Neural crest cell (in vitro differentiated cells): Measurements from ENCODE around the gene ATP2B1. TPM values are rescaled to one million over a fixed set of nuclear protein-coding genes. Genes with fewer than 3 reads are reported as not detected.
"Not testable (repeated sequence)": the region's sequence is repeated elsewhere in the genome, so short reads cannot be mapped to it uniquely, and the experiment has no call there.

Experiments used
- DNase-seq: peaks from one replicate; pipeline ENCODE4 v3.0.0; 2021; ENCODE audit warnings: low read depth, mixed read lengths, low spot score
- H3K27ac Mint-ChIP-seq: one replicate; pipeline ENCODE4 v1.8.0; 2021; ENCODE audit warnings: mild to moderate bottlenecking, mixed read lengths; ENCODE audit not compliant: unreplicated experiment
- H3K27me3 Mint-ChIP-seq: 2 replicates; pipeline ENCODE4 v1.8.0; 2021; ENCODE audit warnings: low read depth, mild to moderate bottlenecking, mixed read lengths
- H3K36me3 Mint-ChIP-seq: 2 replicates; pipeline ENCODE4 v1.8.0; 2021; ENCODE audit warnings: low read depth, mild to moderate bottlenecking, mixed read lengths
- H3K4me1 Mint-ChIP-seq: 2 replicates; pipeline ENCODE4 v1.8.0; 2021; ENCODE audit warnings: mixed read lengths
- H3K4me3 Mint-ChIP-seq: one replicate; pipeline ENCODE4 v1.8.0; 2021; ENCODE audit warnings: mild to moderate bottlenecking, mixed read lengths
- H3K9me3 Mint-ChIP-seq: 2 replicates; pipeline ENCODE4 v1.8.0; 2021; ENCODE audit warnings: mixed read lengths
- total RNA-seq: library from RNA; stranded (reverse); gene quantifications from 2 replicates; pipeline ENCODE4 v1.2.1, GENCODE V29; 2021
- TF ChIP-seq, protein P1 (sequence below): fragments of 200-600 bp; sonication (generic); conservative IDR thresholded peaks from 2 replicates; pipeline ENCODE4 v1.5.0; 2021; ENCODE audit warnings: antibody characterized with exemption, mild to moderate bottlenecking

The ATP2B1 gene
- total RNA-seq, 1 donor from 2014 or later: 50.8 TPM

DNA sequence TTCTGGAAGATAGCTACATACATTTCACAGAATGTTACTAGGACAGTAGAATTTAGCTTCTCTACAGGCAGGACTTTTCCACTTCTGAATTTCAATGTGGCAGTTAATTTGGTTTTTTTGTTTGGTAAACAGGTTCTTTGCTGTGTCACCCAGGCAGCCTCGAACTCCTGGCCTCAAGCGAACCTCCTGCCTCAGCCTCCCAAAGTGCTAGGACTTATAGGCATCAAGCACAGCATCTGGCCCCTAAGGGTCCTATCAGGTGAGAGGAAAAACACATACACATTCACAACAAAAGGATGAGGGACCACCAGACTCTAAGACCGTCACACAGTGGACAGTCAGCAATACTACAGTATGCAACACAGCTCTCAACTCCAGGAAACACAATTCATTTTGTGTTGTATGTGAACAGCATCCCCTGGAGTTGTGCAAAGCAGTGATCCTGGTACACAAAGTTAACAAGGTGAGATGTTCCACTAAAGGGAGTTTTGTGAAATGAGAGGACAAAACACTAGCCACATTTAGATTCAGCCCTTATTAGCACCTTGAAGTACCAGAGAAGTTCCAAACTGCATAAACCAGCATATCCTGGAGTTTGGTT lies 6.9 kb downstream of the ATP2B1 start:
- Mint-ChIP-seq H3K27me3 (peaks cover 8% of the 10 kb centered on the region), H3K36me3 (no peaks in the 10 kb centered on the region), H3K27ac (no peak overlapping the region), H3K4me1 (peaks cover 8% of the 10 kb centered on the region), H3K4me3 (no peak overlapping the region), H3K9me3 (no peaks in the 10 kb centered on the region)
- TF ChIP-seq, protein P1, sequence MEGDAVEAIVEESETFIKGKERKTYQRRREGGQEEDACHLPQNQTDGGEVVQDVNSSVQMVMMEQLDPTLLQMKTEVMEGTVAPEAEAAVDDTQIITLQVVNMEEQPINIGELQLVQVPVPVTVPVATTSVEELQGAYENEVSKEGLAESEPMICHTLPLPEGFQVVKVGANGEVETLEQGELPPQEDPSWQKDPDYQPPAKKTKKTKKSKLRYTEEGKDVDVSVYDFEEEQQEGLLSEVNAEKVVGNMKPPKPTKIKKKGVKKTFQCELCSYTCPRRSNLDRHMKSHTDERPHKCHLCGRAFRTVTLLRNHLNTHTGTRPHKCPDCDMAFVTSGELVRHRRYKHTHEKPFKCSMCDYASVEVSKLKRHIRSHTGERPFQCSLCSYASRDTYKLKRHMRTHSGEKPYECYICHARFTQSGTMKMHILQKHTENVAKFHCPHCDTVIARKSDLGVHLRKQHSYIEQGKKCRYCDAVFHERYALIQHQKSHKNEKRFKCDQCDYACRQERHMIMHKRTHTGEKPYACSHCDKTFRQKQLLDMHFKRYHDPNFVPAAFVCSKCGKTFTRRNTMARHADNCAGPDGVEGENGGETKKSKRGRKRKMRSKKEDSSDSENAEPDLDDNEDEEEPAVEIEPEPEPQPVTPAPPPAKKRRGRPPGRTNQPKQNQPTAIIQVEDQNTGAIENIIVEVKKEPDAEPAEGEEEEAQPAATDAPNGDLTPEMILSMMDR: peak; percentile 22
- no peak for DNase-seq

DNA sequence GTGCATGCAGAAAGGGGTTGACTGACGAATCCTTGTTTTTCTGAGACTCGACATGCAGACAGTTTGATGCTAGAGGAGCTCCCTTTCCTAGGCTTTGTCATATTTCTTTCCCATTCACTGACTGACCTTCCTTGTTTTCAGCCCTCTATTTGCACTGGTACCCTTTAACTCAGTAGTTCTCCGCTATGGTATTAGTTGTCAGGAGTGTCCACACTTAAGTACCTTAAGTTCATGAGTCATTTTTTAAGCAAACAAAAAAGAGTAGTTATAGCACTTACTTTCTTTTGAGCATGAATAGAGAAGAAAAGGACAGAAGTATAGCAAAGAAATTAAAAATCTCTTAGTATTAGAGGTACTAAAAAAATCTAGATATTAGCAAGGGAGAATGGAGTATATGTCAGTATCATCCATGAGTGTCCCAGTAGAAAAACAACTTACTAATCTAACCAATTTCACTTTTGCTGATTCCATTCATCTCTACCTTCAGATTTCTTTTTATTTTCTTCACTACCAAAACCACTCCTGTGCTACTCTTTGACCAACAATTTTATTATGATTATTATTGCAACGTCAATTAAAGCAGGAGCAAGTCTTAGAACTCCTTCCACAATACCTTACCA lies 8.3 kb downstream of the ATP2B1 start:
- Mint-ChIP-seq H3K4me1 (peaks cover 11% of the 10 kb centered on the region), H3K27ac (no peak overlapping the region), H3K36me3 (no peaks in the 10 kb centered on the region), H3K9me3 (no peaks in the 10 kb centered on the region), H3K27me3 (no peaks in the 10 kb centered on the region), H3K4me3 (no peak overlapping the region)
- TF ChIP-seq, protein P1: no peak
- no peak for DNase-seq

DNA sequence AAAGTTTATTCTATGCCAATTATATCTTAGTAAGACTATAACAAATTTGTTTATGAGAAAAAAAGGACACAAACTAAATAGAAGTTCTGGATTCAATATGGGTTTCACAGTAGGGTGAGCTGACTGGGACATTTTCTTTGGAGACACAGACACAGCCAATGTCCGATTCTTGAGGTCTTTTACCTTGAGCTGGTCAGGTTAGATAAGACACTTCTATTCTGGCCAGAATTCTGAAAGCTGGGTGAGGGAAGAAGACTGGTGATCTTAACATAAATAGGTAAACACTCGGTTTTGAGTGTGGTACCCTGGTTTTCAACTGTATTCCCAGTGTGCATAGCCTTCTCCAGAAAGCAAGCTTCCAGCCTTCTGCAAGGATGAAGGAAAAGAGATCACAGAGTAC lies 10.0 kb downstream of the ATP2B1 start:
- Mint-ChIP-seq H3K36me3 (no peaks in the 10 kb centered on the region), H3K27ac (no peak overlapping the region), H3K4me1 (peaks cover 19% of the 10 kb centered on the region), H3K9me3 (no peaks in the 10 kb centered on the region), H3K27me3 (no peaks in the 10 kb centered on the region), H3K4me3 (no peak overlapping the region)
- DNase-seq: no peak
- TF ChIP-seq, protein P1: no peak

DNA sequence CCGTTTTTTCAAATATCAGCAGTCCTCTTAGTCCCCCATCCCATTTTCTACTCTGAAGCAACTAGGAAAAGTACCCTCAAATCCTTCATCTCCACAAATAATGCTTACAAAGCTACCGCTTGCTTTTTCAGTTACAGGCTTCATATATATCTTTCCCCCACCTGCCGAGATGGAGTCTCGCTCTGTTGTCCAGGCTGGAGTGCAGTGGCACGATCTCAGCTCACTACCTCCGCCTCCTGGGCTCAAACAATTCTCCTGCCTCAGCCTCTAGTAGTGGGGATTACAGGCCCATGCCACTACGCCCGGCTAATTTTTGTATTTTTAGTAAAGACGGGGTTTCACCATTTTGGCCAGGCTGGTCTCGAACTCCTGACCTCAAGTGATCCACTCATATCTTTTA lies 10.9 kb downstream of the ATP2B1 start:
- not testable (repeated sequence) for H3K36me3 Mint-ChIP-seq, H3K4me3 Mint-ChIP-seq, H3K27me3 Mint-ChIP-seq, H3K27ac Mint-ChIP-seq, H3K9me3 Mint-ChIP-seq, DNase-seq
- peaks cover 20% of the 10 kb centered on the region for H3K4me1 Mint-ChIP-seq

DNA sequence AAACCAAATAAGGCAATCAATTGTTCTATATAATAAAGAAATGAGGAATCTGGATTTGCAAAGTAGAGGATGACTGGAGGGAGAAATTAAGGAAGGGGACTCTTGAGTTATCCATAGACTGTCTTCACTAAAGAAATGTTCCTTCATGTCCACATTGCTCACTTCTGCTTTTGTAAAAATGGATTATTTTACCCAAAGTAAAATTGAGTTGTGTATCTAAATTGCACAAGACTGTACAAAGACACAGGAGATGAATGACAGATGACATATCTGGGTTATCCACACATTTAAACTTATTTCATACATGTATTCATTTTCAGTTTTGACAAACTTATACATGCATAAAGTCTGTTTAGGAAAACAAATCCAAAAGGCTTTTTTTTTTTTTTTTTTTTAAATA lies 11.3 kb downstream of the ATP2B1 start:
- Mint-ChIP-seq H3K4me1 (peaks cover 20% of the 10 kb centered on the region), H3K4me3 (no peak overlapping the region), H3K9me3 (no peaks in the 10 kb centered on the region), H3K27ac (no peak overlapping the region), H3K27me3 (no peaks in the 10 kb centered on the region), H3K36me3 (no peaks in the 10 kb centered on the region)
- DNase-seq: no peak
- TF ChIP-seq, protein P1: no peak

DNA sequence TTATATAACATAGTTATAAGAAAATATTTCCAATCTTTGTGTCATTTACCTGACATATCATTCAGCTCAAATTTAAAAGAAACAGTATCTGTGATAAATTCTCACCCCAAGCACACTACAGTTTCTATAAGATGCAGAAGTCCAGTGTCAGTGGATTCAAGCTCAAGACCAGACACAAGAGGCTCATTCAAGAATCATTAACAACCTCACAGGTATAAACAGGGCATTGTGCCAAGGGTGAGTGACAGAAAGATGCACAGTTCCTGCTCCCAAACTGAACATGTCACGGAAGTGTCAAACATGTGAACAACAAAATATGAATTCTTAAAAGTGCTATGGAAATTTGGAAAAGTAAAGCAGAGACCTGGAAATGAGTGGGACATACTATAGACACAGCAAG lies 12.8 kb downstream of the ATP2B1 start:
- Mint-ChIP-seq H3K36me3 (no peaks in the 10 kb centered on the region), H3K27ac (no peak overlapping the region), H3K9me3 (no peaks in the 10 kb centered on the region), H3K4me1 (peaks cover 20% of the 10 kb centered on the region), H3K27me3 (no peaks in the 10 kb centered on the region), H3K4me3 (no peak overlapping the region)
- DNase-seq: no peak
- TF ChIP-seq, protein P1: no peak
